GM19043 (cell line): ENCODE data around the gene GJA9.
"Not testable (repeated sequence)": the region's sequence is repeated elsewhere in the genome, so short reads cannot be mapped to it uniquely, and the experiment has no call there.

Source experiments
- ATAC-seq: cut with Tn5 transposase; IDR thresholded peaks from one replicate; pipeline ENCODE4 v1.9.1; 2021; ENCODE audit warnings: low read depth; ENCODE audit not compliant: unreplicated experiment

GJA9 gene

DNA sequence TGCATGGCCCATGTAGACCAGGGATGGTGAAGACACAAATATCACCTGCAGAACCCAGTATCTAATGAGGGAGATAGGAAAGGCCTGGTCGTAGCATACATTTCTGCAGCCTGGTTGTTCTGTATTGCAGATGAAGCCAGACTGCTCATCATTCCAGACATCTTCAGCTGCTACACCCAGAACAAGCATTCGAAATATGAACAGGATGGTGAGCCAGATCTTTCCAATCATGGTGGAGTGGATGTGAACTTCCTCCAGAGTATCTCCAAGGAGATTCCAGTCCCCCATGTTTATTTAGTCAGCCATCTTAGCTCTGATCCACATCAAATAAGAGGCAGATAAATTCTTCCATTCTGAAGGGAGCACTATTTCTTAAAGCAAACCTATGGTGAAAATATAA lies 5.6 kb downstream of the GJA9 start:
- ATAC-seq, result no peak

DNA sequence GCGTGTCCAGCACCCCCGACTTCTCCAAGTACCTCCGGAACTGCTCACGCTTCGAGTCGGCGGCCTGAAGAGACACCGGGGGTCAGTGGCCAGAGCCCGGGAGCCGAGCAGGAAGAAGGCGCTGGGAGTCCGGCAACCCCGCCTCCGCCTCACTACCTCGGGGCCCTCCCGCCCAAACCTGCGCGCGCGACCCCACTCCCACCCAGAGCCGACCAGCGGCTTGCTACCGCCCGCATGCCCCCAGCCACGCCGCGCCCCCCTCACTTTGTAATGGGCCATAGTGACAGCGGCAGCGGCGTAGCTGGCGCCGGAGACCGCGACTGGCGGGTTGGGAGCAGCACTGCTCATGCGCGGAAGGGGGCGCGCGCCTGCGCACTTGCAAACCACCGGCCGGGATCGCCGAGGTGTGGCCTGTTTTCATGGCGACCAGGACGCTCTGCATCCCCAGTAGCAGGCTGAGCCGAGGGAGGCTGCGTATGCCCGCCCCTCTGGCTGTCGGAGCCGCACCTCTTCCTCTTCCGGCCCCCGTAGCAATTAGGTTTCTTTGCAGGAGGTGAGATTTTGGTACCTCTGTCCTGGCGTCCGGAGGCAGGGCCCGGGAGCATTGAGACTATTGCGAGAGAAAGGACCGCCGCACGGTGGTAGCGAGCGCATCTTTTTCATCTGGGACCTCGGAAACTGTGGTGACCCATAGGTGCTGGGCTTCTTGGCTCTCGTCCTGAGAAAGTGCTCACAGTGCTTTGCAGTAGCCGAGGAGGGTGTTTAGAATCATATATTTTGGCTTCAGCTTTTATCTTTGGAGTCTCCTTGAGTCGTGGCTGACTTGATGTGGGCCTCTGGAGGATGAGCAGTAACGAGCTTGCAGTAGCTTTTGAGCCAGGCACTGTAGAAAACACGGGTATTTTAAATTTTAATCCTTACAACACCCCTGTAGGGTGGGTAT lies 8.1 kb downstream of the GJA9 start, which contains the start of gene MYCBP:
Gene MYCBP, minus strand, starts transcription at position 322 of the 943 bp plus-strand sequence. Its CDS starts 43 bp downstream, at position 279.
- ATAC-seq, result peak; percentile 98

DNA sequence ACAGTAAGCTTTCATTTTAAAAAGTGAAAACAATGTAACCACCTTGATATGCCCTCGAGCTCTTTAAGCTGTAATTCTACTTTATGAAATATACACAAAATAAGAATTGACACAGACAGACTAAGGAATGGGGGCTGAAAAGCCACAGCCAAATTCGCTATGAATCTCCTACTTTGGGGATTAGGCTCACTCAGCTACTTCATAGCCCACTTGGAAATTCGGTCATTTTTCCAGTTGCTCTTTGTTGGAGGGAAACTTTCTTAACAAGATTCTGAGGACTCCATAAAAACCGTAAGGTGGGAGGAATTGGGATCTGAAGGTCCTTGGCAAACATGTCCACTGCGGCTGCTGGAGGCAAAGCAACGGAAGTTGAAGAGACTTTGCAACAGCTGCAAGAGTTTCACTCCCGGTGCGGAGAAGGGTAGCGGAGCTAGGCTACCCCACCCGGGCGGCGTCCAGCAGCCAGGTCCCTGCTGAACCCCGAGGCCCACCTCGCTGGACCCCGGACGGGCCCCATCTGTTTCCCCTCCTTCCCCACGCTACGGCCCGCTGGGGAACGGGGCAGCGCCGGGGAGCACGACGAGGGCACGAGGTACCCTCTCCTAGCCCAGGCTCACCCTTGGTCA lies 8.9 kb downstream of the GJA9 start:
- no peak for ATAC-seq

DNA sequence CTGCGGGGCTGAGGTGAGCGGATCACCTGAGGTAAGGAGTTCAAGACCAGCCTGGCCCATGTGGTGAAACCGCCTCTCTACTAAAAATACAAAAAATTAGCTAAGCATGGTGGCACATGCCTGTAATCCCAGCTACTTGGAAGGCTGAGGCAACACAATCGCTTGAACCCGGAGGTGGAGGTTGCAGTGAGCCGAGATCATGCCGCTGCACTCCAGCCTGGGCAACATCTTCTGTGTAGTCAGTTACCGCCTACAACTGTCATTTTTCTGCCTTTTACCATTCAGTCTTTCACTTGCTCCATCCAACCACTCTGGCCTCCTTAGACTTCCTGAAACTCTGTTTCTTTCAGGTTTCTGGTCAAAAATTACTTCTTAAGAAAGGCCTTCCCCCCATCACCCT lies 10.4 kb downstream of the GJA9 start:
- ATAC-seq, result no peak

DNA sequence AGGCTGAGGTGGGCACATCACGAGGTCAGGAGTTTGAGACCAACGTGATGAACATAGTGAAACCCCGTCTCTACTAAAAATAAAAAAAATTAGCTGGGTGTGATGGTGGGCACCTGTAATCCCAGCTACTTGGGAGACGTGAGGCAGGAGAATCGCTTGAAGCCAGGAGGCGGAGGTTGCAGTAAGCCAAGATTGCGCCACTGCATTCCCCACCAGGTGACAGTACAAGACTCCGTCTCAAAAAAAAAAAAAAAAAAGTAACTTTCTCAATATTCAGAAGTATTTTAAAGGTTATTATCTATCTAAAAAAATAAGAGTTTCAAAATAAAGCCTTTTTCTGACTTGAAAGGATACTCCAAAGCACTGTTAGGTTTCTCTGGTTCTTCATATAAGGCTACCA lies 14.2 kb downstream of the GJA9 start:
- ATAC-seq, result no peak

DNA sequence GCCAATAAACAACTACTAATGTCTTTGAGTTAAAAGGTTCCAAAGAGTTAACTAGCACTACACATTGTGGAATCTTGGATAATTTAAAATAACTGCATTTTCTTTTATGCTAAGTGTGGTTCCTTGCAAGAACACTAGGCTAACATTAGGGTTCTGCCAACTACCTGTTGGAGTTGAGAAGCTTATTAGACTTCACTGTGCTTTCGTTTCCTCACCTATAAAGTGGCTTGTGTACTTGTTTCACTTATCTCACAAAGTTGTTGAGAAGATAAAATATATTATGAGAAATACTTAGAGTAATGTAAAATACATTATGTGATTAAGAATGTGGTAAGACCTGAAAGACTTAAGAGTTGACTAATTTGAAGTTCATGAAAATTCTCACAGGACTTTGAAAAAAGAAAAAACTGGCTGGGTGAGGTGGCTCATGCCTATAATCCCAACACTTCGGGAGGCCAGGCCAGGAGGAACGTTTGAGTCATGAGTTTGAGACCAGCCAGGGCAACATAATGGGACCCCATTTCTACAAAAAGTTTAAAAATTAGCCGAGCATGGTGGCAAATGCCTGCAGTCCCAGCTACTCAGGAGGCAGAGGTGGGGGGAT lies 16.2 kb downstream of the GJA9 start:
- ATAC-seq, result no peak

DNA sequence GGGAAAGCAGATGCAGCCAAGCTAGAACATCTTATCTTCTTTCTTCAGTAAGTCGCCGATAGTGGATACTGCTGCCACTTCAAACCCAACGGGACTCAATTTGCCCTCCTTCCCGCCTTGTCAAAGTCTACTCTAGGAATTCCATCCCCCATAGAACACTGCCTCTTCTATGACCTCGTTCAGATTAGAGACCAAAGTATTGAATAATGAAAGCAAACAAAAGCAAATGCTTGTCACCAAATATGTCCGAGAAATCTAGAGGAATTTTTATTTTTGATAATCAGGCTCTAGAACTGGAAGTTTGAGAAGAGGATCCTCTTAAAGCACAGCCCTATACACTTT lies 21.0 kb downstream of the GJA9 start:
- ATAC-seq, result no peak

DNA sequence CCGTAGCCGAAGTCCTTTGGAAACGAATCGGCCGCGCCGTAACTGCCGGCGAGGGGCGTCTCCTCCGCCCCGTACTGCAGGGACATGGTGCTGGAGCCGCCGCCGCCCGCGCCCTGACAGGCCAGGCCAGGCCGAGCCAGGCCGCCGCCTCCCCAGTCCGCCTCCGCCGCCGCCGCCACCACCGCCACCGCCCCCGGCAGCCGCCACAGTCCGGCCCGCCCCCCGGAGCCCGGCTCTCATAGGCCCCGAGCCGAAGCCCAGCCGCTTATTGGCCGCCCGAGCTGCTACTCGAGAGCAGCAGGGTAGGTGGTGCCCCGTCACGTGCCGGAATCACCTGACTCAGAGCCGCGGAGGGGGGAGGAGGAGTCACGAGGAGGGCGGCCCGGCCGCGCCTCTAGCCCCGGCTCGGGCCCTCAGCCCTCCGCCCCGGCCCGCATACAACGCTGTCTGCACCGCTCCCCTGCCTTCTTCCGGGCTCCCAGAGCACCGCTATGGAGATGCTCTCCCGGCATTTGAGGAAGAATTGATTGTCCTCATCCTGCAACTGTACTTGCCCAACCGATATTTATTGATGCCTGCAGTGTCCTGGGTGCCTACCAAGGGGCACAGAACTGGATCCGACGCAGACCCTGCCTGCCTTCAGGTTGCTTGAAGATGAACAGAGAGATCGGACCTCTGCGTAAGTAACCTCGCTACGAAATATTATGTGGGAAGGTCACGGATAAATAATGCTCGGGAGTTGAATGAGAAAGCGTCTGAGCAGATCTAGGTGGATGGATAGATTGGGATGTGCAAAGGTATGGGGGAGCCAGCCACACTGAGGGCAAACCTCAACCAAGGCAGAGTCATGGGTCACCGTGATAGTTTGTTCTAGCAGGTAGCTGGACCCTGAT lies 21.6 kb downstream of the GJA9 start, which contains the start of gene RRAGC:
Gene RRAGC, minus strand, starts transcription at position 212 of the 893 bp plus-strand sequence. Its CDS starts 126 bp downstream, at position 86.
- peak; percentile 92 for ATAC-seq

DNA sequence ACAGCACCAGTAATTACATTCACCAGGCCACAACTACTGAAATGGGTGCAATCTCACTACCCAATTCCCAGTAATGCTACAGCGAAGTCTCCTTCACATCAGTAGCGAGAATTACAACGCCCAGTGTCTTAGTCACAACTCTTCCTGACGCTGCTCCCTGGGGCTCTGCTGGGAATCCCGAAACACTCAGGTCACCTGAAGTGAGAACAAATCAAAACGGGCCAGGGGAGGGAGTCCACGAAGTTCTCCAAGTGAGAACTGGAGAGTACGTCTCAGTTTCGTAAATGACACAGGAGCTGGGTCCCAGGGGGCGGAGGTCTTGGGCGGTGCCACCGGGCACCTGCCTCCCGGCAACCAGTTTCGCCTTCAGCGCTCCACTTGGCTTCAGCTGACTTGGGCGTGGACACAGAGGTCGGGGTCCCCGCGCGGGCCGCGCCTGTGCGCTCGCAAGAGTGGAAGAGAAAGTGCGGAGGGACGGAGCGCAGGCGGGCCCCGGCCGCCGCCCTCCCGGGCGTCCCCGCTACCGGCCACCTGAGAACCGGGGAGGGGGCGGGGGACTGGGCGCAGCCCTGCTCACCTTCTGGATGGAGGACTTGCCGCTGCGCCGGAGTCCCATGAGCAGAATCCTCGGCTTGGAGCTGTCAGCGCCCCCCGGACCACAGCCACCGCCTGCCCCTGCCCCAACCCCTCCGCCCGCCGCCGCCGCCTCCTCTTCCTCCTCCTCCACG lies 22.4 kb downstream of the GJA9 start:
- peak; percentile 34 for ATAC-seq

DNA sequence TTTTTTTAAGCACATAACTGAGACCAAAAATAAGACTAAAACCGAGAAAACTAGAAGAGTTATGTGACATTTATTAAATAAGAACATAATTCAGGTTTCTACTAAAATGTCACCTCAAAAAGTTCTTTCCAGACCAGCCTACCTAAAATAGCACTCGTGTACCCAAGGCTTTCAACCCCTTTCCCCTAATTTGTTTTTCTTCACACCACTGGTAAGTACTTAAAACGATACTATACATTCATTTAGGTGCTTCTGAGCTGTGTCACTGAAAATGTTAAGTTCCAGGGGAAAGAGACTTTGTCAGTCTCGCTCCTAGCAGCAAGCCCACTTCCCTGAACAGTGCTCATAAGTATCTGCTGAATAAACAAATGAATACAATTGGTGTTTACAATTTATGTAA lies 28.6 kb downstream of the GJA9 start:
- ATAC-seq, result no peak

DNA sequence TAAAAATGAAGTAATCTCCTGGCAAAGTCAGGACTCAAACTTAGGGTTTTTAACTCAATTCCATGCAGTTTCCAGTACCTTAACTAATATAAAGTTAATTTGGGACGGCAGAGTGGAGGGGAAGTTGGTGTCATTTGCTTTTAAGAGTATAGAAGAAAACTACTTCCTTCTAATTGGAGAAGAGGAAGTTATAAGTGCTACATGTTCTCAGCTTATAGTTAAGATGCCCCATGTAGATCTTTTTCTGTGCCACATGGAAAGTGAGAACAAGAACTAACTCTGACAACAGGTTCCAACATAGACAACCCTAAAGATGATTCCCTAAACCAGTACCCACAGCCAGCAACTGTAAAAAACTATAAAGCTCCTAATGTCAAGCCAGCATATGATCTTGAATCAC lies 33.3 kb downstream of the GJA9 start:
- no peak for ATAC-seq

DNA sequence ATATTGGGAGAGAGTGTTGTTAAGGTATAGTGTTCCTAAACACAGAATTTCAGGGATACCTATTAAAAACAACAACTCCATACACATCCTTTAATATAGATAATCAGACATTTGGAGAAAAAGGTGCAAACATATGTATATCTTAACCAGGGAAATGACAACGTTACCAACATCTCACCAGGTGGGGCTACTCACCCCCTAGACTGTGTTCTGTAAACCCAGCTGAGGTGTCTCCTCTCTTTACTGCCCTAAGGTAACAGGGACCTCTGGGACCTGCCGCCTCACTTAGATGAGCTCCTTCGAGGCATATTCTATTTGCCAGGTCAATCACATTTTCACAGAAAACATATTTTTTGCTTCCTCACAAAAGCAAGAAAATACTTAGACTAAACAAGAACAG lies 35.2 kb downstream of the GJA9 start:
- no peak for ATAC-seq

DNA sequence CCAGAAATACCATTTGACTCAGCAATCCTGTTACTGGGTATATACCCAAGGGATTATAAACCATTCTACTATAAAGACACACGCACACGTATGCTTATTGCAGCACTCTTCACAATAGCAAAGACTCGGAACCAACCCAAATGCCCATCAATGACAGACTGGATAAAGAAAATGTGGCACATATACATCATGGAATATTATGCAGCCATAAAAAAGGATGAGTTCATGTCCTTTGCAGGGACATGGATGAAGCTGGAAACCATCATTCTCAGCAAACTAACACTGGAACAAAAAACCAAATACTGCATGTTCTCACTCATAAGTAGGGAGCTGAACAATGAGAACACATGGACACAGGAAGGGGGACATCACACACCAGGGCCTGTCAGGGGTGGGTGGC lies 36.3 kb downstream of the GJA9 start:
- ATAC-seq, result not testable (repeated sequence)

DNA sequence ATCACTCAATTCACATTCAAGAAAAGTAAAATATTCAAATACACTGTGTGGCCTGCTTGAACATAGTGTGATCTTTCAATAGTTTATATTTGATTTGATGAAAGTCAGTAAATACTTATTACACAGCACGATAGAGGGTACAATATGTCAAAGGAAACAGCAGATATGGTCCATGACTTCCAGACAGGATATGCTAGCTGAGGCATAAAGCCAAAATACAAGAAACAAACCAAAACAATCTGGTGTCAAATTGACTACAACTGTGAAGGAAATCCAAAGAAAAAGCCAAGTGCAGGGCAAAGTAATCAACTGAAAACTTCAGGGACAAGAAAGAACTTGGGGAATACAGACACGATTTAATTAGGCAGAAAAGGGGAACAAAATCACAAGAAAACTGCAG lies 41.1 kb downstream of the GJA9 start:
- ATAC-seq, result no peak

DNA sequence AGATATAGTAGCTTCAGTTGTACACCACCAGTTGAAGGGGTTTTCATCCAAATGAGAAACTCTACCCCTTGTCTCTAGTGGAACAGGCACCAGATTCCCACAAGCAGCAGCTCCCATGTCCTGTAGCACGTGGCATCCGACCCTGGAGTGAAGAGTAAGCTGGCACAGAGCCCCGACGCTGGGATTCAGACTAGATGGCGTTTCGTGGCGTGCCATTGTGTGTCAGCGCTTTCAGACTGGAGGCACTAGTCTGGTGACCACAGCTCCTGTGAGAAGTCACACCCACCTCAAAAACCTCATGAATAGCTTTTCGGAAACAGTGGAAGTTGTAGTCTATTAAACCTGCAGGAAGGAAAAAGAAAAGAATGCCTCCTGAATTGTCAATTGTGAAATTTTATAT lies 42.0 kb downstream of the GJA9 start:
- ATAC-seq, result no peak

DNA sequence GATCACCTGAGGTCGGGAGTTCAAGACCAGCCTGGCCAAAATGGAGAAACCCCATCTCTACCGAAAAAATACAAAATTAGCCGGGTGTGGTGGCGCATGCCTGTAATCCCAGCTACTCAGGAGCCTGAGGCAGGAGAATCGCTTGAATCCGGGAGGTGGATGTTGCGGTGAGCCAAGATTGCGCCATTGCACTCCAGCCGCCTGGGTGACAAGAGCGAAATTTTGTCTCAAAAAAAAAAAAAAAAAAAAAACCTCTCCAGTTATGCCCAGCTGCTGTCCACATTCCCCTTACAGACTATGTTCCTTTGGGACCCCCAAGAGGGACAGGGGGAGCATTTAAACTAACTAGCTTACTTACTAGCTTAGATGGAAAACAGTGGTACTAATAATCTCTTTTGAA lies 45.1 kb downstream of the GJA9 start:
- ATAC-seq, result not testable (repeated sequence)

DNA sequence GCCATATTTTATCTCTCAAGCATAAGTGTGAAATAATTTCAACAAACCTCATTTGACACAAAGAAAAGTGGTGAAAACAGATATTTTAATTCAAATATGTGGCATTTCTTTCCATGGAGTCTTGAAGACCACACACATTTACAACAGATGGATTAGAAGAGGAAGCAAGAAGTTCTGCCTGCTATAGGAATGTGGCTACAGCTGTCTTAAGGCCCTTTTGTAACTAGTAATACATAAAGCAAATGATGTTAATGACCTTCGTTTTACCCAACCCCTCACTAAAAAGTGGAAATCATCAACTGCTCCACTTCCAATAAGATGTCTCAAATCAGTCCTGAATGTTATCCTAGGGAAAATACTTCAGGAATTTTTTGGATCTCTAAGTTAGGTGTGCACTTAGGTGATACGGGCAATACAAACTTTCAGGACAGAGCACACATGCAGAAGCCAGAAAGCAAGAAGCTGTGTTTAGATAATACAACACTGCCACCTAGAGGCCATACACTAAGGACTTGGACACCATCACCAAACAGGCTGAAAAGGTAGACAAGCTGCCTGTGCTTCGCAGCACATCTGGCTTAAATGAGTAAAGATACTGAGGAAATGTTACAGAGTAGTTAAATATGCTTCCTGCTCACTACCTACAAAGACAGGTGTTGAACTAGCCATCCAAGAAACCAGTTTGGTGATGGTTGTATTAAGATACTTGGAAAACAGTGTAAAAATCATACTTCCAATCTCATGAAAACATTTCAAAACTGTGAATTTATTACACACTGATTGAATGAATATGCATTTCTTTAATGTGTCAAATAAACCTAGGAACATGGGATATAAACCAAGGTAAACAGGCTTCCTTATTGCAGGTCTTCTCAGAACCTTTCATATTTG lies 46.2 kb downstream of the GJA9 start:
- ATAC-seq, result no peak

DNA sequence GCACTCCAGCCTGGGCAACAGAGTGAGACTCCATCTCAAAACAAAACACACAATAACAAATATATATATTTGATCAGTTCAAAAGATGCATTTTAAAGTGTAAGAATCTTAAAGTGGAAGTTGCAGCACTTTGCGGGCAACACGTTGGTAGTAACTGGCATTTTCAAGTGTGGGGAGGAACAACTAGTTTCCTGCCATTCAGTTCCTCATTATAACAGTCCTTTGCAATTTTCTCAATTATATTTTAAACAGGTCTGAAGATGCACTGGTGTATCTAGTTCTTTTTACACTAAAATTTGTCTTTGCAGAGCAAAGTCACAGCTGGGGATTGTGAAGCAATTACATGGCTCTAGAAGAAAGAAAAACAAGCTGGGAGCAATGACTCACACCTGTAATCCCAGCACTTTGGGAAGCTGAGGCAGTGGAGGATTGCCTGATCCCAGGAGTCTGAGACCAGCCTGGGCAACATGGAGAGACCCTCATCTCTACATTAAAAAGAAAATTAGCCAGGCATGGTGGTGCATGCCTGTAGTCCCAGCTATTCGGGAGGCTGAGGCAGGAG lies 47.1 kb downstream of the GJA9 start:
- ATAC-seq, result no peak

DNA sequence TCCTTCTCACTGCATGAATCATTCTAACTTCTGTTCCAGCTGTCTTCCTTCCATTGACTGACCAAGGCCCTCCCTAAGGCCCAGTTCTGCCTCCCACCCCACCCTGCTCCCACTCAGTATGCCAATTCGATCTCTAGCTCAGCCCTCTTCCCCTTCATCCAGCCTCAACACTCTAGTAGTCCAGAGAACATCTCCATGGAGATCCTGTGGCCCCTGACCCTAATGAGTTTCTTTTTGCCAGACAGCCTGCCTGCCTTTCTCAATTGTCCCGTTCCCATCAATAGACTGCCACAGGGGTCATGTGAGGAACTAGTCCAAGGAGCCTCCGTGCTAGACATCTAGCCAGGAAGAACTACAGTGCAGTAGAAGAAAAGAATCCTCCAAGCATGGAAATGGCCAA lies 48.2 kb downstream of the GJA9 start:
- no peak for ATAC-seq
